Peyer's patch (tissue), 4 donors: ENCODE results near the gene VGLL3.

ENCODE experiments used
- CTCF ChIP-seq, 6 experiments: fragments of 450-650 bp in 4 of 6; fragments of 200-600 bp in 2 of 6; sonication (generic) in 1 of 6; IDR thresholded peaks; one replicate each; pipeline ENCODE4 v1.5.1; 2017 to 2019; ENCODE audit warnings: antibody characterized with exemption in 6 of 6, mild to moderate bottlenecking in 3 of 6, moderate library complexity in 1 of 6
- POLR2A ChIP-seq, 2 donors: fragments of 450-650 bp; IDR thresholded peaks; one replicate each; pipeline ENCODE4 v1.5.1; 2017; ENCODE audit warnings: antibody characterized with exemption in 2 of 2, mild to moderate bottlenecking in 2 of 2, moderate library complexity in 2 of 2

- TF ChIP-seq CTCF (IDR thresholded peaks at IDR 0.05) = no peak
- TF ChIP-seq POLR2A (IDR thresholded peaks at IDR 0.05) = no peak
These were observed 35.0 kb upstream of the VGLL3 start for GRCh38 chr3:87025661-87026645.
